HepG2 (cell line): ENCODE data around the gene RNF114. TPM values are rescaled to one million over a fixed set of nuclear protein-coding genes. Genes with fewer than 3 reads are reported as not detected.

Experiments used
- BATF2 ChIP-seq: sonication (generic); formaldehyde crosslinking; IDR thresholded peaks from 2 replicates; pipeline ENCODE4 v1.8.0; 2022; ENCODE audit warnings: mild to moderate bottlenecking, missing genetic modification reagents, moderate library complexity
- BRD4 ChIP-seq: sonication (generic); formaldehyde crosslinking; IDR thresholded peaks from 2 replicates; pipeline ENCODE4 v1.4.0; 2020; ENCODE audit warnings: missing genetic modification reagents
- FOSL1 ChIP-seq: sonication (generic); formaldehyde crosslinking; IDR thresholded peaks from 2 replicates; pipeline ENCODE4 v1.9.0; 2021; ENCODE audit warnings: missing genetic modification reagents, borderline replicate concordance
- FOXA1 ChIP-seq, 2 experiments: fragments of 450-650 bp in 1 of 2; sonication (generic) in 1 of 2; formaldehyde crosslinking in 1 of 2; IDR thresholded peaks; 2 replicates each; pipeline versions ENCODE4 v1.4.0 to v1.6.1; 2016 to 2020; ENCODE audit warnings: missing genetic modification reagents in 1 of 2
- IRX3 ChIP-seq: sonication (generic); formaldehyde crosslinking; IDR thresholded peaks from 2 replicates; pipeline ENCODE4 v1.8.1; 2023; ENCODE audit warnings: mild to moderate bottlenecking, low read depth, missing genetic modification reagents, borderline replicate concordance
- KAT7 ChIP-seq: IDR thresholded peaks from 2 replicates; pipeline ENCODE4 v1.6.1; 2018; ENCODE audit warnings: borderline replicate concordance, missing compliant biosample characterization
- MAX ChIP-seq: IDR thresholded peaks from 2 replicates; pipeline ENCODE4 v1.6.1; 2012; ENCODE audit warnings: inconsistent platforms
- MXD4 ChIP-seq: IDR thresholded peaks from 2 replicates; pipeline ENCODE4 v1.6.1; 2016; ENCODE audit warnings: mild to moderate bottlenecking, missing biosample characterization, missing genetic modification reagents
- MYC ChIP-seq: sonication (generic); formaldehyde crosslinking; IDR thresholded peaks from 2 replicates; pipeline ENCODE4 v1.9.0; 2021; ENCODE audit warnings: missing genetic modification reagents, borderline replicate concordance
- NFE2L1 ChIP-seq: sonication (generic); formaldehyde crosslinking; IDR thresholded peaks from 2 replicates; pipeline ENCODE4 v1.4.0; 2020; ENCODE audit warnings: missing genetic modification reagents, mild to moderate bottlenecking, borderline replicate concordance
- POLR2G ChIP-seq: fragments of 200-400 bp; formaldehyde crosslinking; IDR thresholded peaks from 2 replicates; pipeline ENCODE4 v1.6.1; 2018; ENCODE audit warnings: mild to moderate bottlenecking, low read depth, low read length, moderate library complexity
- RARA ChIP-seq: IDR thresholded peaks from 2 replicates; pipeline ENCODE4 v1.6.1; 2016; ENCODE audit warnings: missing genetic modification reagents, missing compliant biosample characterization
- SAP130 ChIP-seq: IDR thresholded peaks from 2 replicates; pipeline ENCODE4 v1.6.1; 2016; ENCODE audit warnings: low read depth
- TEAD3 ChIP-seq: optimal IDR thresholded peaks from 2 replicates; pipeline ENCODE3; 2016; ENCODE audit warnings: borderline replicate concordance
- TGIF2 ChIP-seq: IDR thresholded peaks from 2 replicates; pipeline ENCODE4 v1.6.1; 2016; ENCODE audit warnings: control low read depth, missing compliant biosample characterization
- THAP11 ChIP-seq: IDR thresholded peaks from 2 replicates; pipeline ENCODE4 v1.6.1; 2016; ENCODE audit warnings: missing biosample characterization, missing genetic modification reagents
- YEATS4 ChIP-seq: sonication (generic); formaldehyde crosslinking; IDR thresholded peaks from 2 replicates; pipeline ENCODE4 v1.4.0; 2020; ENCODE audit warnings: missing genetic modification reagents, borderline replicate concordance
- ZBTB33 ChIP-seq: sonication (generic); formaldehyde crosslinking; IDR thresholded peaks from 2 replicates; pipeline ENCODE4 v1.4.0; 2020; ENCODE audit warnings: missing genetic modification reagents
- ZBTB34 ChIP-seq: sonication (generic); formaldehyde crosslinking; IDR thresholded peaks from 2 replicates; pipeline ENCODE4 v1.8.0; 2022; ENCODE audit warnings: mild to moderate bottlenecking, missing genetic modification reagents
- ZFP1 ChIP-seq: IDR thresholded peaks from 2 replicates; pipeline ENCODE4 v1.6.1; 2016
- ZFY ChIP-seq: sonication (generic); formaldehyde crosslinking; IDR thresholded peaks from 2 replicates; pipeline ENCODE4 v1.4.0; 2020; ENCODE audit warnings: missing genetic modification reagents
- ZNF432 ChIP-seq: sonication (generic); formaldehyde crosslinking; IDR thresholded peaks from 2 replicates; pipeline ENCODE4 v1.5.0; 2020; ENCODE audit warnings: missing genetic modification reagents, mild to moderate bottlenecking, borderline replicate concordance
- ZSCAN31 ChIP-seq: sonication (generic); formaldehyde crosslinking; IDR thresholded peaks from 2 replicates; pipeline ENCODE4 v1.5.0; 2020; ENCODE audit warnings: low read depth, mild to moderate bottlenecking, missing genetic modification reagents
- polyA plus RNA-seq, 8 experiments: library from polyadenylated mRNA; depleted of rRNA in 3 of 8; stranded (reverse) in 7 of 8; unstranded in 1 of 8; fragments of >200 nt; fragmentation: Illumina TruSeq in 4 of 8; extraction: Trizol in 4 of 8; gene quantifications; 2 replicates each; pipeline versions ENCODE4 v1.2.1 to v1.2.3, GENCODE V29; 2011 to 2016; ENCODE audit warnings: low read depth in 4 of 8, missing spikeins in 1 of 8, mixed read lengths in 1 of 8; ENCODE audit not compliant: insufficient read depth in 1 of 8
- total RNA-seq, 5 experiments: library from RNA; depleted of rRNA; stranded (reverse); fragments of >200 nt; fragmentation: Illumina TruSeq; extraction: Trizol; gene quantifications; 2 replicates each; pipeline ENCODE4 v1.2.3, GENCODE V29; 2016; ENCODE audit warnings: low read depth in 1 of 5

Gene RNF114
- total and polyA plus RNA-seq, 2 of the 13 experiments (the other 11 are each of a cell fraction or from before 2014, with no cell fraction given): 119 to 126 TPM

- peak; percentile 64 for TF ChIP-seq TEAD3 (CRISPR knock-in tag)
- no peak for TF ChIP-seq POLR2G
- TF ChIP-seq ZBTB34 (CRISPR knock-in tag): no peak
- no peak for TF ChIP-seq KAT7 (CRISPR knock-in tag)
- TF ChIP-seq MXD4: peak; percentile 29
- TF ChIP-seq RARA: 0 out of 2 replicates have a peak, but pooled peaks have one; percentile 7
- no peak for TF ChIP-seq FOXA1 (IDR thresholded peaks at IDR 0.05)
- 0 out of 2 replicates have a peak, but pooled peaks have one; percentile 19 for TF ChIP-seq FOXA1 (CRISPR knock-in tag; IDR thresholded peaks at IDR 0.05)
- peak; percentile 24; the same call in 1 of the 2 replicates for TF ChIP-seq BRD4 (CRISPR knock-in tag)
- peak; percentile 39 for TF ChIP-seq SAP130 (CRISPR knock-in tag)
- TF ChIP-seq THAP11: peak; percentile 33; the same call in 1 of the 2 replicates
- no peak for TF ChIP-seq NFE2L1
- peak; percentile 31; the same call in 1 of the 2 replicates for TF ChIP-seq ZBTB33
- peak; percentile 53; the same call in 1 of the 2 replicates for TF ChIP-seq MYC (CRISPR knock-in tag)
- peak; percentile 44; the same call in 1 of the 2 replicates for TF ChIP-seq MAX
- no peak for TF ChIP-seq FOSL1 (CRISPR knock-in tag)
- no peak for TF ChIP-seq ZNF432
- TF ChIP-seq ZSCAN31 (CRISPR knock-in tag): no peak
- TF ChIP-seq YEATS4: peak; percentile 50; the same call in 1 of the 2 replicates
- peak; percentile 48; the same call in 1 of the 2 replicates for TF ChIP-seq TGIF2 (CRISPR knock-in tag)
- TF ChIP-seq ZFP1 (CRISPR knock-in tag): no peak
- no peak for TF ChIP-seq BATF2 (CRISPR knock-in tag)
- no peak for TF ChIP-seq IRX3 (CRISPR knock-in tag)
- TF ChIP-seq ZFY (CRISPR knock-in tag): peak; percentile 28; the same call in 1 of the 2 replicates
Measured at GRCh38 chr20:49964964-49965780, 29.0 kb downstream of the RNF114 start (continued).
